Endothelial cell of umbilical vein (primary cell): ENCODE measurements around the gene FOXP1. TPM values are rescaled to one million over a fixed set of nuclear protein-coding genes. Genes with fewer than 3 reads are reported as not detected.

Experiments used
- BruUV-seq: library from RNA; stranded (reverse); fragments of 400-500 nt; replicated peaks from 2 replicates; lab custom pipeline; 2021; lab: Mats Ljungman, UMichigan
- CTCF ChIA-PET: fragments of 300-600, 350-600 bp; sonication (Branson Sonifier 250); formaldehyde crosslinking; loops from one replicate; lab custom pipeline; 2021; ENCODE audit warnings: antibody characterized with exemption, inconsistent platforms; lab: Charles Lee
- POLR2A ChIA-PET: fragments of 300-600, 350-600 bp; sonication (Branson Sonifier 250); formaldehyde crosslinking; loops from one replicate; lab custom pipeline; 2021; ENCODE audit warnings: antibody characterized with exemption, inconsistent platforms; lab: Charles Lee
- DNase-seq: peaks from one replicate; pipeline ENCODE4 v3.0.0-alpha.2; 2011; ENCODE audit warnings: low read depth, low spot score
- FAIRE-seq: peaks from 2 replicates; lab custom pipeline; 2011; peaks lifted over from hg19 to GRCh38; lab: Jason Lieb, UNC
- H2AFZ ChIP-seq: 2 replicates; pipeline ENCODE4 v1.6.0; 2012; ENCODE audit warnings: low read depth, low read length, control low read depth, inconsistent platforms
- H3K27ac ChIP-seq: 2 replicates; pipeline ENCODE4 v1.5.1; 2011; ENCODE audit warnings: low read depth, mild to moderate bottlenecking, control low read depth, low read length, moderate library complexity; ENCODE audit not compliant: insufficient read depth
- H3K27me3 ChIP-seq, 2 experiments: 2 replicates each; pipeline versions ENCODE4 v1.6.0 to v1.6.1; 2011; ENCODE audit warnings: low read length in 2 of 2, mixed read lengths in 1 of 2; ENCODE audit not compliant: control insufficient read depth in 2 of 2, insufficient read depth in 2 of 2
- H3K36me3 ChIP-seq, 2 experiments: 2 replicates in 1 of 2; 3 replicates in 1 of 2; pipeline ENCODE4 v1.5.1; 2011; ENCODE audit warnings: low read length in 2 of 2, mild to moderate bottlenecking in 1 of 2, moderate library complexity in 1 of 2; ENCODE audit not compliant: control insufficient read depth in 2 of 2, insufficient read depth in 2 of 2; ENCODE audit errors: extremely low read depth in 1 of 2
- H3K4me1 ChIP-seq: 3 replicates; pipeline ENCODE4 v1.5.1; 2011; ENCODE audit warnings: mild to moderate bottlenecking, low read length; ENCODE audit not compliant: control insufficient read depth, insufficient read depth; ENCODE audit errors: extremely low read depth
- H3K4me2 ChIP-seq: 2 replicates; pipeline ENCODE4 v1.6.1; 2011; ENCODE audit warnings: low read length, control low read depth, mixed read lengths; ENCODE audit not compliant: insufficient read depth
- H3K4me3 ChIP-seq, 3 experiments: fragments of 200-600 bp in 1 of 3; sonication (generic), shearing (Covaris generic) in 1 of 3; replicated peaks in 1 of 3; 2 replicates each; pipeline ENCODE4 v1.5.1; 2011 to 2016; ENCODE audit warnings: control low read depth in 3 of 3, low read length in 3 of 3, mild to moderate bottlenecking in 2 of 3, inconsistent platforms in 1 of 3, low read depth in 1 of 3, moderate library complexity in 1 of 3; ENCODE audit not compliant: insufficient read depth in 1 of 3
- H3K79me2 ChIP-seq: 2 replicates; pipeline ENCODE4 v1.6.0; 2012; ENCODE audit warnings: low read length, inconsistent platforms; ENCODE audit not compliant: control insufficient read depth, insufficient read depth
- H3K9ac ChIP-seq: replicated peaks from 2 replicates; pipeline ENCODE3; 2011; ENCODE audit warnings: low read length, control low read depth; ENCODE audit not compliant: insufficient read depth; ENCODE audit errors: extremely low read depth
- H3K9me1 ChIP-seq: replicated peaks from 3 replicates; pipeline ENCODE4 v1.6.0; 2011; ENCODE audit warnings: mild to moderate bottlenecking, low read length; ENCODE audit not compliant: control insufficient read depth, insufficient read depth; ENCODE audit errors: extremely low read depth
- H3K9me3 ChIP-seq: replicated peaks from 2 replicates; pipeline ENCODE4 v1.5.1; 2012; ENCODE audit warnings: low read length, inconsistent platforms; ENCODE audit not compliant: control insufficient read depth, insufficient read depth
- H4K20me1 ChIP-seq: replicated peaks from 2 replicates; pipeline ENCODE3; 2011; ENCODE audit warnings: mild to moderate bottlenecking, low read length; ENCODE audit not compliant: control insufficient read depth, insufficient read depth; ENCODE audit errors: extremely low read depth
- EZH2 ChIP-seq: IDR thresholded peaks from 2 replicates; pipeline ENCODE4 v1.6.1; 2012; ENCODE audit warnings: borderline replicate concordance, low read depth, mild to moderate bottlenecking, moderate library complexity, low read length, inconsistent platforms; ENCODE audit not compliant: severe bottlenecking
- FOS ChIP-seq: IDR thresholded peaks from 2 replicates; pipeline ENCODE4 v1.6.1; 2011; ENCODE audit warnings: mild to moderate bottlenecking, low read length, moderate library complexity, borderline replicate concordance; ENCODE audit not compliant: insufficient read depth
- GATA2 ChIP-seq: IDR thresholded peaks from 2 replicates; pipeline ENCODE4 v1.7.0; 2011; ENCODE audit warnings: low read depth, mild to moderate bottlenecking, moderate library complexity, mixed read lengths, low read length; ENCODE audit not compliant: insufficient read length, insufficient read depth
- JUN ChIP-seq: IDR thresholded peaks from 2 replicates; pipeline ENCODE4 v1.6.1; 2011; ENCODE audit warnings: borderline replicate concordance, low read depth; ENCODE audit not compliant: insufficient read length, insufficient read depth
- MAX ChIP-seq: IDR thresholded peaks from 2 replicates; pipeline ENCODE4 v1.6.1; 2011; ENCODE audit not compliant: insufficient read depth, insufficient read length
- MYC ChIP-seq: IDR thresholded peaks from one replicate; pipeline ENCODE4 v1.6.1; 2011; ENCODE audit warnings: mild to moderate bottlenecking, low read depth, low read length
- POLR2A ChIP-seq: IDR thresholded peaks from 2 replicates; pipeline ENCODE4 v1.6.1; 2012; ENCODE audit warnings: low read depth, mild to moderate bottlenecking, control low read depth, low read length
- dilution Hi-C: fragments of 300-500 bp; cut with MboI; formaldehyde crosslinking; loops from one replicate; pipeline ENCODE4 v1.15.0; 2019; ENCODE audit warnings: low sequenced_read_pairs; ENCODE audit not compliant: extremely low pct_ligation_motif_present
- intact Hi-C: fragments of 100-400 bp; cut with micrococcal nuclease; formaldehyde crosslinking; loops from one replicate; pipeline ENCODE4 v1.10.0; 2022
- polyA plus RNA-seq, 4 experiments: library from polyadenylated mRNA; depleted of rRNA in 3 of 4; stranded (reverse) in 3 of 4; unstranded in 1 of 4; fragments of >200 nt; gene quantifications; 2 replicates each; pipeline versions ENCODE4 v1.2.1 to v1.2.3, GENCODE V29; 2011 to 2012; ENCODE audit warnings: missing spikeins in 1 of 4
- total RNA-seq: library from RNA; stranded (reverse); gene quantifications from 2 replicates; pipeline ENCODE4 v1.2.3, GENCODE V29; 2021

Gene FOXP1
- total and polyA plus RNA-seq, 2 donors (not counting 3 experiments of a cell fraction or from before 2014, with no cell fraction given) = 41.0 to 107 TPM

- Histone ChIP-seq H4K20me1 (no peaks in the 10 kb centered on the region), H3K9ac (no peak overlapping the region), H3K4me3 (no peak overlapping the region), H3K4me2 (no peak overlapping the region), H3K9me3 (no peaks in the 10 kb centered on the region), H3K27ac (no peak overlapping the region), H3K4me1 (peaks cover 8% of the 10 kb centered on the region), H2AFZ (no peak overlapping the region), H3K79me2 (no peaks in the 10 kb centered on the region), H3K27me3 (no peaks in the 10 kb centered on the region), H3K9me1 (no peaks in the 10 kb centered on the region), H3K36me3 (no peaks in the 10 kb centered on the region)
- TF ChIP-seq GATA2 (no peak), MYC (no peak)
- FAIRE-seq = no peak
- intact Hi-C loops = no loop called here
- dilution Hi-C loops = no loop called here
- ChIA-PET POLR2A (no interaction called here), CTCF (interaction anchor here (1.2 to 1.3 kb wide), 2 partner anchors 10 to 12 kb away, joined by 5 read pairs; no protein-coding TSS in a partner anchor)
- no TSS peak for BruUV-seq
- no peak for DNase-seq
These were observed 128.8 kb downstream of the FOXP1 start for GRCh38 chr3:71454512-71455403.

DNA sequence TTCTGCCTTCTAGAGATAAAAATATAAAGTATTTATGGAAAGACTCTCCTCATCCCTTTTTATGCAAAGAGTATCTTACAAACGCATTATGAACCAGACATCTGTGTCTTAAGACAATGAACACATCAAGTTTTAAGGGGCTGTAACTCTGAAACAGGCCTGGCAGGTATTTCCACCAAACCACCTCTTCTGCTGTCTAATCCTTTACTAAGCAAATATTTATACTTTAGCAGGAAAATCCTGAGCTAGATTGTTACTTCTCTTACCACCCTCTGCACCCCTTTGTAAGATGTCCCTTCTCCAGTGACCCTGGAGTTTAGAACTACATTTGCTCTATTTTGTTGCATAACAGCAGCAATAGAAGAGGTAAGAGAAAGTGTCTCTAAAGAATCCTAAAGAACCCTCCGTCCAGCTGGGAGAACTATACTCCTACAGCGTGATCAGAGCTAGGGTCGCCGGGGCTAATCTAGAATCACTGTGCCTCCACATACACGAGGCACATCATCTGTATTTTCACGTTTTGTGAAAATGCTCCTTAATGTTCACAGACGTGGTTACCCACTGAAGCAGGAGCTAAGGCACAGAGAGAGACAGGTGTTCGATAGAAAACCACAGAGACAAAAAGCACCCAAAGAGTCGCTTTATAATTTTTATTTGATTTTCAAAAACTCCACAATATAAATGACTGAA lies 129.6 kb downstream of the FOXP1 start:
- DNase-seq (no peak), FAIRE-seq (no peak)
- Histone ChIP-seq H3K9ac (no peak overlapping the region), H4K20me1 (no peaks in the 10 kb centered on the region), H3K9me3 (no peaks in the 10 kb centered on the region), H3K27me3 (no peaks in the 10 kb centered on the region), H3K4me1 (peaks cover 8% of the 10 kb centered on the region), H2AFZ (no peak overlapping the region), H3K4me3 (no peak overlapping the region), H3K36me3 (no peaks in the 10 kb centered on the region), H3K4me2 (no peak overlapping the region), H3K9me1 (no peaks in the 10 kb centered on the region), H3K79me2 (no peaks in the 10 kb centered on the region), H3K27ac (no peak overlapping the region)
- CTCF ChIA-PET = interaction anchor here (1.2 to 1.3 kb wide), 2 partner anchors 9 to 12 kb away, joined by 5 read pairs; no protein-coding TSS in a partner anchor
- TF ChIP-seq MAX (no peak), POLR2A (no peak), FOS (no peak), JUN (no peak), GATA2 (no peak), EZH2 (no peak)
- dilution Hi-C loops = no loop called here
- intact Hi-C loops = no loop called here
- no TSS peak for BruUV-seq
- POLR2A ChIA-PET = no interaction called here
